OCI-LY1 (cell line): ENCODE results near the gene LIN7C.

Experiments
- CTCF ChIP-seq: fragments of 200-600 bp; sonication (generic), shearing (Covaris generic); IDR thresholded peaks from 2 replicates; pipeline ENCODE4 v1.5.1; 2017; ENCODE audit warnings: mild to moderate bottlenecking, antibody characterized with exemption, low read length, moderate library complexity, mixed read lengths
- EZH2 ChIP-seq: fragments of 200-600 bp; sonication (generic), shearing (Covaris generic); IDR thresholded peaks from 2 replicates; pipeline ENCODE4 v1.8.0; 2017; ENCODE audit warnings: borderline replicate concordance, mixed run types, mild to moderate bottlenecking, antibody characterized with exemption, low read length, moderate library complexity, mixed read lengths

- TF ChIP-seq CTCF: no peak
- no peak for TF ChIP-seq EZH2
Measured at GRCh38 chr11:27528712-27529111, 22.1 kb upstream of the LIN7C start.
